Fibroblast of skin of back (primary cell): ENCODE results near the gene SYT9.

ENCODE experiments used
- DNase-seq: peaks from one replicate; pipeline ENCODE4 v3.0.0-alpha.2; 2013

Gene SYT9

DNA sequence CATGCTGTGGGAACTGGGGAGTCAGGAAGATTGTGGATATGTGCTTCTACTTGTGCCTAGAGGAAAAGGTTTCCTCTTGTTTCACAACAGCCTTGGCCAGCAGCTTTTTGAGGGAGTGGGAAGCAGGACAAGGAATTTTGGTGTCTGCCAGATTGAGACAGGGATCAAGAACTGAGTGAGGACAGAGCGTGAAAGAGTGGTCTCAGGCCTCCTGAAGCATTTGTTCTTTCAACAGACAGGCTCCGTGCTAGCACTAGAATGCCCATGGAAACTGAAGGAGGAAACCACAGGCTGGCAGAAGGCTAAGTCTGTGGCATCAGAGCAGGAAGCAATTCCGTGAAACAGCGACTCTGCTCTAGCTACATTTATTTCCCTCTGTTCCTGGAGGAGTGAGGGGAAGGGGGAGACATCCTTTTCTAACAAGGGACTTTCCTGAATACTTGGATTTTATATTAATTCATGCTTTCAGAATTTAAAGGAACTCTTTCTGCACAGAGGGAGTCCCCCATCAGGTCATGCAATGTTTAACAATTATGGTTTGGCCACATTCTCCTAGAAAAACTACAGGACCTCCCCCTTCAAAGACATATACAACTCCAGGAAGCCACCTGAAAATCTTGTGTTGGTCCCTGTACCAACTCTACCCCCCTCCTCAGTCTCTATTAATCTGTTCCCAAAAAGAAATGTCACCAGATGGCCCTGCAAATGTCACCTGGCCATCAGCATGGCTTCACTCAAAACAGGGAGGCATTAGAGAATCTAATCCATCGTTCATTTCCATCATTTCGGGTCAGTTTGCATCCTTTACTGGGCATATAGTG, 96.1 kb downstream of the SYT9 start:
- DNase-seq = no peak

DNA sequence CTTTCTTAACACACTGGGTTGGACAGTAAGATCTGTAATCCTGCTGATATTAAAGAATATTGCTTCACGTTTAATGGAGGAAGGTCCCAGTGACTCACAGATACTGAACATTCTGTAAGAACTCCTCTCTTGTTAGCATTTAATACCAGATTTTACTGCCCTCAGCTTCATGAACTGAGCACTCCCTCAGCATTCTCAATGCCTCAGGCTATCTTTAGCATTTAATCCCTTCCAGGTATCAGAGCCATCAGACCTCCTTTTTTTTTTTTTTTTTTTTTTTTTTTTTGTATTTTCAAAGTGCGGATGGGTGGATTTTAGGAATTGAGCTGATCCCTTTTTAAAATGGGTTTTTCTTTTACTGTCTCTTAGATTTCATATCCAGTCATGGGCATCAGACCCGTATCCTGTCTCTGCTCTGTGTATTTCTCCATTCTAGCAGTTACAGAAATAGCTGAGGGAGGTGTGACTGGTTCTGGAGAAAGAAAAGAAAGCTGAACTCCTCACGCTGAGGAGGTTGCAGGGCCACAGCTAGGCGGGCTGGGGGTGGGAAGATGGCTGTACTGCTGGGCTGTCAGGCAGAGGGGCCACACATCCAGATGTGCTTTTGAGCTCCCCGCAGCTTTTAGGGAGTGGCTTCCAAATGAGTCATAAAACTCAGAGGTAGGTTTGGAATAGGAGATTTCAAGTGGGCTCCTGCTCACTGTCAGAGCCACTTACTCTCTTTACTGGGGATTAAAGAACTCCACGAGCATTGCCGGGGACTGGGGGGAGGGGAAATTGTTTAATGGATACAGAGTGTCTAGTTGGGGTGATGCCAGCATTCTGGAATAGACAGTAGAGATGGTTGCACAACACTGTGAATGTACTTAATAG, 97.0 kb downstream of the SYT9 start:
- no peak for DNase-seq

DNA sequence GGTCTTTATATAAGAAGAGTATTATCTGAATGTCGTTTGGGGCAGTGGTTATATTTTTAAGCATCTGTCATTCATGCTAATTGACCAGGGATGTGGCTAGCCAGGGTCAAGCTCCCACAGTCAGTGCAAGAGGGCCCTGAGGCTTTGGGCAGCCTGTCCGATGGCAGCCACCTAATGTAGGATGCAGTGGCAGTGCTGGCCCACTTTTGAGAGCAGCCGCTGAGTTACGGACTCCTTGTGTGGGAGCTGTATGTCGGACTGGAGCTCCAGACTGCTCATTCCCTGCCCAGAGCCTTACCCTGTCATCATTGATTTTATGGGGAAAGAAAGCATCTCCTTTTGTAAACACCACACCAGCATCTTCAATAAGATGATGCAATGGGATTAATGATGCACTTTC, 99.5 kb downstream of the SYT9 start:
- DNase-seq = no peak

DNA sequence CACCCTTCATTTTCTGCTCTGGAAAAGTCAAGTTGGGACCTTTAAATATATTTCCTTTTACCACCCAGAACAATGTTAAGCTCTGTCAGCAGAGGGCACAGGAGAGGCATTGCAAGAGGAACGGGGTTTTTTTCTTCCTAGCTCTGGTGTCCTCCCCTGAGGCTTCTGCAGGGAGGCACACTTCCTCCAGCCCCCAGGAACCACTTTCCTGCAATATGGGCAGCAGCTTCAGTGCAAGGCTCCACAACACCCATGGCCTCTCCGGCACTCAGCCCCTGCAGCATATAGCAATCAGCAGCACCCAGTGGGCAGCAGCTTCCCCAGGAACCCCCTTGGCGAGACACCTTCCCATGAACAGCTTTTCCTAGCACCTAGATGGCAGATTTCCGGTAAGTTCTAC, 101.4 kb downstream of the SYT9 start:
- DNase-seq = peak; percentile 5

DNA sequence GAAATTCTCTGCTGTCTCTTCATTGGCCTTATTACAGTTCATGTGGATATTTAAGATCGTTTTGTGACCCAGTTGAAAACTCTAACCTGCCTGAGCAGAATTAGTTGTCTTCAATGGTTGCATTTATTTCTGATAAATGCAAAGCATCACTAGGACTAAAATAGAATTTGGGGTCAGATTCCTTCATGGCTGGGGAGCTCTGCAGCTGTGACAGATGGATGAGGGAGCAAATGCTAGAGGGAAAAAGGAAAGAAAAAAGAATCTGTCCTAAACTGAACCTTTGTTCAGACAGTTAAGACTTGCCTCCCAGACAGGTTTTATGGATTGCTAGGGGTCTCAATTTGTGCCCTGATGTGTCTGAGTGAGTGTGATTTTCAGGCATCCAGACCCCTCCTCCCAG, 113.0 kb downstream of the SYT9 start:
- DNase-seq = no peak

DNA sequence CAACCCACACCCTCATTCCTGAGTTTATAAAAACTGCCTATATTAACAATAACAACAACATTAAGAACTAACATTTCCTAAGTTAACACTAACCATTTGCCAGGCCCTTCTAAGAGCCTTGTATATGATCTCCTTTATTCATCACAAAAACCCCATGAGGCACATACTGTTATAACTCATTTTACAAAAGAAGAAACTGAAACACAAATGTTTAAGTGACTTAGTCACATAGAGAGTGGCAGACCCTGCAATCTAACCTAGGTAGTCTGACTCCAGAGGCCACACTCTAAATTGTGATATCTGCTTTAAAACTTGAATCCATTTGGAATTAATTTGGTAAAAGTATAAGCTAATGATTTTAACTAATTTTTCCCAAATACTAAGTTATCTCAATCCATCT, 116.1 kb downstream of the SYT9 start:
- no peak for DNase-seq

DNA sequence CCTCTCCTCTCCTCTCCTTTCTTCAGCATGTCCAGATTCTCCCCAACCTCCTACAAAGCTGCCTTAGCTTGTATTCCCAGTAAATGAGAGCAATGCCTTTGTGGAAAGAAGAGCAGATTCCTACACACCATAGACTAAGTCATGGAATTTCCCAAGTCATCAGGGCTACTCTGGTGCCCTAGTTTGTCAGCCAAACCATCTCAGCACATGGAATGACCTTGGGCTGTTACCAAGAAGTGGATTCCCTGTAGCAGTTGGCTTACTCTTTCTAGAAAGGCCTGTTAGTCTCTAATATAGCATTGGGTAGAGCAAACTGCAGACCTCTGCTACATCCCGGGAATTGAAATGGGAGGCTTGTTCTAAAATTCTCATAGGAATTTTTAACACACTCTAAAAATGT, 124.7 kb downstream of the SYT9 start:
- DNase-seq = no peak

DNA sequence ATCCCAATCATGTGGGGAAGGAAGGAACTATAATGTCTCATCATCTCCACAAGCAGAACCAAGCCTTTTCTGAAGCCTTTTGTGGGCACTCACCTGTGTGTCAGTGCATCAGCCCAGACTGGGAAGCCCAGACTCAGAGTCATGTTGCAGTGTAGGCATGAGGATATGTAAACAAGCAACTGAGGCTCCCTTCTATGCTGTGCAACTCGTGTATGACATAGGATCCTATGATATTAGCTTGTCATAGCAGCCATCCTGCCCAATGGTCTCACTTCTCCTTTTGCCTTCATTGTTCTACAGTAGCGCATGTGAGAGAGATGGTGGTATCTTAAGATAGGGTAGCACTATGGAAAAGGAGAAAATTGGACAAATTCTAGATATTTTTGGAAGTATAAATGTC, 130.2 kb downstream of the SYT9 start:
- DNase-seq = no peak

DNA sequence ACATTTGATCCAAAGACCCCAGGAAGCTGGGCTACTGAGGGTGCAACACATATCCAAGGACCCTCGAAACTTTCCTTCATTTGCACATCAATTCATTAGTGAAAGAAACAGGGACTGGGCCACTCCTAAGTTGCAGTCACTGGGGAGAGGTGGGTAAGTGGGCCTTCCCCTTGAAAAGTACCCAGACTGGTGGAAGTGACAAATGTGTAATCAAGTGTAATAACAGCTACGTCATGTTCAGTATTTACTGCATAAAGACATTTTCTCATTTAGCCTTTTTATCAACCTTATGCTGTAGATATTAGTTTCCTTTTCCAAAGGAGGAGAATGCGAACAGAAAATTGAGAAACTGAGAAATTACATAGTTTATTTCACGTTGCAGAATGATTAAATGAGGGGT, 131.7 kb downstream of the SYT9 start:
- no peak for DNase-seq

DNA sequence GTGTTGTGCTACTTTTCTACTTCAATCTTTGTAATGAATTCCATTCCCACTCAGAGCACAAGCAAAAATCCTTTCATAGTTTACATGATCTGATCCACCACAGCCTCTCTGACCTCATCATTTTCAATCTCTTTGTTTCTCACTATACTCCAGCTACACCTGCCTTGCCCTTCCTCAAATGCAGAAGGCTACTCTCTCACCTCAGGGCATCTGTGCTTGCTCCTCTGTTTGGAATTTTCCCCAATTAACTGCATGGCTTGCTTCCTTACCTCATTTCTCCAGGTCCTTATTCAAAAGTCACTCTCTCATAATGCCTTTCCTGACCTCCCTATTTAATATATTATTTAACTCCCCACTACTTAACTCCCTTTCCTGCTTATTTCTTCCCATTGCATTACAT, 133.0 kb downstream of the SYT9 start:
- DNase-seq = no peak

DNA sequence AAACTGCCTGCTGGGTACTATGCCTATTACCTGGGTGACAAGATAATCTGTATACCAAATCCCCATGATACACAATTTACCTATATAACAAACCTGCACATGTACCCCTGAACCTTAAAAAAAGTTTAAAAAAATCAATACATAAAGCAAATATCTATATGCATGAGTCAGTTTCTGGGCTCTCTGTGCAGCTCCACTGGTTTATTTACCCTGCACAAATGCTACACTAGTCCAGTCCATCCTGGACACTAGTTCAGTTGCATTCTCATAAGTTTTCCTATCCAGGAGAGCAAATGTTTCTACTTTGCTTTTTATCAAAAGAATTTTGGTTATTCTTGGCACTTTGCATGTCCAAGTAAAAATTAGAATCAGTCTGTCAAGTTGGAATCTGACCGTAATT, 133.8 kb downstream of the SYT9 start:
- DNase-seq = no peak

DNA sequence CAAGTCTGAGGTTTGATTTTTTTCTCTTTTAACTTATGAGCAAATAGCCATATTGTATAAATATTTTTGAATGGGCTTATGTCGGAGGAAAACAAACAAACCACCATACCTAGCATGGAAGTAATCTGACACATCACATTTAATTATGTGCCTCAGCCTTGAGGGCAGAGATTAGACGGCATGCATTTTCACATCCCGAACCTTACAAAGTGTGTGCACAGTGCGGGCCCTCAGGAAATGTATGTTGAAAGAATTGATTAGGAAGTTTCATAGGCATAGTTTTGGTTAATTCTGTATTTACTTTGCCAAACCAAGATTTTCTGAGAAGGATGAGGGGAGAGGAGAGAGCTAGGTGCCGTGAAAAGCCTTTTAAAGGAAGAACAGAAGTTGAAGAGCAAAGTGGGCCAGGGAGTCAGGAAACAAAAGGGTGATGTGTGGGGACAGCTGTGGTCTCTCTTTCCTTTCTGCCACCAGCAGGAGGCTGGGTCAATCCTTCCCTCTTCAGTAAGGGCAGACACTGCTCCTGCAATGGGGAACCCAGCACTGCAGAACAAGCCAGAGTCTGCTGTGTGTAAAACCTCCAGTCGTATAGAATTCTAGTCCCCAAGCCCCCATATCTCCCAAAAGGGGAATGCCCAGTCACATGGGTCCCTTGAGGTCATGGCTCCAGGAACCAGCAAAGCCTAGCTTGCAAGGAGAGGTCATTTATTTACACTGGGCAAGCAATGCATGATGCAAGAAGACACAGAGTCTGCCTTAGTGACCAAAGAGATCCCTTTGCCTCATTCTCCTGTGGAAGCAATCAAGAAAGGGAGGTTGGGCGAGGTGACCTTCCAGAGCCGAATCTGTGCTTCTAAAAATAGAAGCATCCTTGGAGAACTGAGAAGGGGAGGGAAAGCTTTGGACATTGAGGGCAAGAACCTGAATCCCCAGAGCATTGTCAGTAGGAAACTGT, 162.5 kb downstream of the SYT9 start:
- DNase-seq = no peak

DNA sequence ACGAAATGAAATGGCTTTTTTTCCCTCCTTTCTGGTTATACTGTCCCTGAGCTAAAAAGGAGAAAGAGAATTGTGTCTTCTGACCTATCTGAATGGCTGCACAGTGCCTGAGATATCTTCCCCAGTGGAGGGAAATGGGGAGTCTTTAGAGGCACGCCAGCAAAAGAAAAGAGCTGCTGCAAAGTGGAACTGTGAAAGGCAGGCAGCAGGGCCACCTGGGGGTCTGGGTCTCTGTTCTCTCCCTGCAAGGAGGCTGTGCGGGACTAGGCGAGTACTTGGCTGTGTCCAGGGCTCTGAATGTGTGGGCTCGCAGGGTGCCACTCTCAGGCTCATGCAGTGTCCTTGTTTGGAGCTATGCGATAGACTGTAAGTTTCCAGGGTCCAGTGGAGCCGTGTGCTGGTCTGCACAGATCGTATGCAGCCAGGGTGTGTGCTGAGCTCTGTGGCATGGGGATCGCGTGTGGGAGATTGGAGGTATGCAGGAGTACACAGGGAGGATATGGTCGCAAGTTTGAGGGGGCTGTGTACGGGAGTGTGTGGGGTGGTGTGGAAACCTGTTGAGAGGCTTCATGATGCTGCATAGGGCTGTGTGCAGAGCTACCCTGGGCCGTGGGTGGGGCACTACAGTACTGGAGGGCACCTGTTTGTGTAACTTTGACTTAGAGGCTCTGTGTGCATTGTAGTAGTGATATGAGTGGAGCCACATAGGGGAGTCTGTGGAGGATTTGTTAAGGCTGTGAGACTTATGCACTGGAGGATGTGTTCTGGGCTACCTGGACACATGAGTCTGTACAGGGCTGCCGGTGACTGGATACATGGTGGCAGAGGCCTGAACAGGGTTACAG, 163.5 kb downstream of the SYT9 start:
- no peak for DNase-seq

DNA sequence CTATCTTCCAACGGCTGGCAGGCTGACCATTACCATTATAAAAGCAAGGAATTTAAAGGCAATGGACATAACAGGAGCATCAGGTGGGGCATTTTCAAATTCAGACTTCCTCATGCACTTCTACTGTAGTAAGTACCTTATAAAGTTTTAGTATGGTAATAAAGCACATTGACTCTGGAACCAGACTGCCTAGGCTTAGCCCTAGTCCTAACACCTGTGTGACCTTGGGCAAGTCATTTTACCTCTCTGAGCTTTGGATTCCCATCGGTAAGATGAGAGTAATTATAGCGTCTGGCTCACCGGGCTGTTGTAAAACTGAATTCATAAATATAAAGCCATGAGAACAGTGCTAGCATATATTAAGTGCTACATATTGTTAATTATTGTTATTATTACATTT, 164.4 kb downstream of the SYT9 start:
- DNase-seq = no peak

DNA sequence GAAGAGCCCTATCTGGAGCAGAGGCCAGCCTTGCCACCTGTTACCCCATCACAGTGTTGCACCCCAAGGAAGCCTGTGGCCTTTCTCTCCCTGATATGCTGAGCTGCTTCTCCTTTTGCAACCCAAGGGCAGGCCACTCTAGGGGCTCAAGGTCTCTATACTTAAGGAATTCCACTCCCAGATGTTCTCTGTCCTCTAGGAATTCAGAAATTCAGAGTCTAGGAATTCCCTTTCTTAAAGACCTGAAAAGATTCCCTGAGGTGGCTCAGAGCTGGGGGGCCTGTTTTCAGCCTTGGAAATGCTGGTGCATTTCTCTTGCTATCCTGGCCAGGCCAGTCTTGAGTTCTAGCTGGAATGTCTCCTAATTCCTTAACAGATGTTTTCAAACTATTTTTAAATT, 165.6 kb downstream of the SYT9 start:
- no peak for DNase-seq

DNA sequence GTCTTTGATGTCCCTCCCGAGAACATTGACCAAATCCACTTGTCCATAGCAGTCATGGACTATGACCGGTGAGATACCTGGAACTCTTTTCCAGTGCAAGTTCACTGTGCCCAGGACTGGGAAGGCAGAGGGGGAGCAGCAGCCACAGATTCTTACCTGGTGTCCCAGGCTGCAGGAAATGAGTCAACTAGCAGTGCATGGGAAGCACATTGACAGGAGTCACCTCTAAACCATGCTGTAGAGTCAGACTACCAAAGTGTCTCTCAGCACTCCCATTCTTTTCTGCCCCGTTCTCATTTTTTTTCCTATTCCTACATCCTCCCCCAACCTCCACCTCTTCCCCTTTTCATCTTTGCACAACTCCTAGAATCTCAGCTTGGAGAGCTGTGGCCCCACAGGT, 166.4 kb downstream of the SYT9 start:
- DNase-seq = no peak

DNA sequence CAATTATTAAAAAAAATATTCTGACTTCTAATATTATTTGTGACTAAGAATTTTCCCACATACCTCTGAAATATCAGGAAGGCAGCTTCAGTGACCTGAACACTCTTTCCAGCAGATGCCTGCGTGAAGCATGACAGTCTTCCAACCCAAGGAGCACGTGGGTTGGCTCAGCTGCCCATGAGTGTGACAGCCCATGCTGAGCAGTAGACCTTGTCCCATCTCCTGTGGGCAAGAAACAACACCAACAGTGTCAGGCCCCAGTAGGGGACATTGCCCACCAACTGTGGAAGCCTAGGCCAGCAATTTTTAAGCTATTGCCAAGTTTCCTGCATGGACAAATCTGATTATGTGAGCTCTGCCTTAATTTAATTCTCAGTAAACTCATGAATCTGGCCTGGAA, 167.2 kb downstream of the SYT9 start:
- DNase-seq = no peak

DNA sequence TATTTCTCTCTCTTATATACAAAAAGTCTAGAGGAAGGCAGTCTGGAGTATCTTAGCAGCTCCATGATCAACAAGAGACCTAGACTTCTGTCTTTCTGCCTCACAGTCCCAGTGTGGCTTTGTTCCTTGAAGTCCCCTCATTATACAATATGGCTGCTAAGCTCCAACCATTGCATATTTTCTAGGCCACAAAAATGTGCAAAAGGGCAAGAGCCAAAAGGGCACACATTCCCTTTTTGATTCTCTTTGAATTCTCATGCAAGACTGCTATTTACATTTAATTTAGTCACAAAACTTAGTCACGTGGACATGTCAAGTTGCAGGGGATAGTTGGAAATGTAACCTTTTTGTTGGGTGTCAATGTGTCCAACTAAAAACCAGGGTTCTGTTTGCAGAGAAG, 169.4 kb downstream of the SYT9 start:
- peak; percentile 15 for DNase-seq

DNA sequence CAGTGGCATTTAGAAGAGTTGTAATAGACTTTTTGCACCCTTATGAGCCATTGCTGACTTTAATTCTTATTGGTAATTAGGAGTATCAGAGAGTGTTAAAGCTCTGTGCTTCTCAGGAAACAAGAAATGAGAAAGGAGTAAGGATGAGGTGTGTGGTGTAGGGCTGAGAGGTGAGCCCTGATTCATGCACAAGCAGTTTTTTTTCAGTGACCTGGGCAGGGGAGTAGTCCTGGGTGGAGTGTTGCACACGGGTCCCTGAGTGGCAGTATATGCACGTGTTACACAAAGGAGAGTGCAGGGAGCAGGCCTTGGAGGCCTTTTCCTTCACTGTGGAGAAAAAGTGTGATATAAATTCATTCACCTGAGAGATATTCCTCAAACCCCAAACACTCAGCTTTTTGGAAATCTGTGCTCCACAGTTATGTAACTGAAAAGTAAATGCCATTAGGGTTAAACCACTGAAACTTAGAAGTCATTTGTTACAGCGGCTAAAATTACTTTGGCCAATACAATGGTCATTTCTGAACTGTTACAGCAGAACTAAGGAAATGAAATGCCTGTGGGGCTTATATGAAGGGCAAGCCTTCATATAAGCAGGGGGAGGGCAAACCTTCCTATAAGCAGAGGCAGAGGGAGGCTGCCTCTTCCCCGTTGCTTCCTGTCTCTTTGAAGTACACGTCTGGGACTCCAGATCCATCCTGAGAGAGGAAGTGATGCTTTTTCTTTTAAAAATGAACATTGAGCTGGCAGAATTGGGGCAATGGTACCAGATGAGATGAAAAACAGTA, 171.0 kb downstream of the SYT9 start:
- DNase-seq = no peak

DNA sequence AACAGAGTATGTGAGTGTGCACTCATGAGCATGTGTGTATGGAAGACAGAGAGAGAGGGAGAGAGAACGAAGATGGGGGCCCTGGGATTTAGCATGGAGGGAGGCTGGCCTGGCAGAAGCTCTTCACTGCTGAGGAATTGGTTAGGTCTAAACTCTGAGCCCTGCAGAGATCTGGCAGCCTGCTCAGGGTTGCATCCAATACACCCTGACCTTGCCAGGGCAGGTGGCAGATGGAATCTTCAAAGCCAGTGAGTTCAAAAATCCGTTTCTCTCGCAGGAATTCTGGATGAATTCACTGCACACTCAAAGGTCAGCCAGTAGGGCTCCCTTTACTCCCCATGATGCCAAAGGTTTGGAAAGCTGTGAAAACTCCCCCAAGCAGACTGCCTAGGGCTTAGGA, 172.2 kb downstream of the SYT9 start:
- DNase-seq = no peak

DNA sequence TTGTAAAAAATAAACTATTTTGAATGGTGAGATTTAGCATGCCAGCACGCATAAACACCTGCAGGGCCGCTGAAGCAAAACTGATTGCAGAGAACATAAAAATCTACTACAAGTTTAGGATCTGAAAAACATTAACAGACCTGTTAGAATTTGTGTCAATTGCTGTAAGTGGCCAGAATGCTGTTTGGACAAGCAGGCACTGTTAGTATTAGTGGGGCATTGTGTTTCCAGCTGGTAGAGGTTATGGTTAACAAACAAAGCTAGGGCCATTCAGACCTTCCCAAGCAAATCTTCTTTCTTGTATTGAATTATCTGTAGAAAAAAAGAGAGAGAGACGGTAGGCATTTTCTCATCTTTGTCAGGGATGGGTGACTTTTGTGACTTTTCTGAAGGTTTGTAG, 176.0 kb downstream of the SYT9 start:
- no peak for DNase-seq
